AG20443 (cell line): ENCODE measurements around the gene LAPTM5.
"Not testable (repeated sequence)": the region's sequence is repeated elsewhere in the genome, so short reads cannot be mapped to it uniquely, and the experiment has no call there.

Source experiments
- DNase-seq: peaks from one replicate; pipeline ENCODE4 v3.0.0; 2012; ENCODE audit warnings: low spot score, mixed read lengths

LAPTM5 gene

GRCh38 chr1:30768830-30769718, 11.5 kb upstream of the LAPTM5 start:
- peak; percentile 56 for DNase-seq

GRCh38 chr1:30768159-30768829, 10.7 kb upstream of the LAPTM5 start:
- no peak for DNase-seq

GRCh38 chr1:30766948-30767347, 9.4 kb upstream of the LAPTM5 start:
- DNase-seq, result not testable (repeated sequence)

GRCh38 chr1:30765556-30766434, 8.2 kb upstream of the LAPTM5 start:
- DNase-seq, result no peak

GRCh38 chr1:30764939-30765555, 7.5 kb upstream of the LAPTM5 start:
- DNase-seq, result no peak

GRCh38 chr1:30764396-30764795, 6.8 kb upstream of the LAPTM5 start:
- no peak for DNase-seq

- peak; percentile 70 for DNase-seq
Measured at GRCh38 chr1:30763651-30764248, 6.2 kb upstream of the LAPTM5 start.

GRCh38 chr1:30762930-30763650, 5.5 kb upstream of the LAPTM5 start:
- no peak for DNase-seq

- no peak for DNase-seq
Measured at GRCh38 chr1:30762152-30762929, 4.8 kb upstream of the LAPTM5 start.

- DNase-seq, result peak; percentile 81
Measured at GRCh38 chr1:30761381-30762151, 4.0 kb upstream of the LAPTM5 start.

- no peak for DNase-seq
Measured at GRCh38 chr1:30760596-30761324, 3.2 kb upstream of the LAPTM5 start.

GRCh38 chr1:30759718-30760281, 2.2 kb upstream of the LAPTM5 start:
- no peak for DNase-seq

GRCh38 chr1:30758785-30759380, 1.3 kb upstream of the LAPTM5 start:
- DNase-seq, result no peak

- no peak for DNase-seq
Measured at GRCh38 chr1:30758121-30758688, 631 bp upstream of the LAPTM5 start.

- DNase-seq, result peak; percentile 92
Measured at GRCh38 chr1:30756545-30757351, 826 bp downstream of the LAPTM5 start.

- no peak for DNase-seq
Measured at GRCh38 chr1:30756206-30756544, 1.4 kb downstream of the LAPTM5 start.

GRCh38 chr1:30755746-30756145, 1.8 kb downstream of the LAPTM5 start:
- DNase-seq, result no peak
